ENCODE data around the gene ZNF37A. TPM values are rescaled to one million over a fixed set of nuclear protein-coding genes. Genes with fewer than 3 reads are reported as not detected.
"Not testable (repeated sequence)": the region's sequence is repeated elsewhere in the genome, so short reads cannot be mapped to it uniquely, and the experiment has no call there.

The ZNF37A gene
- total RNA-seq: 16.6 TPM
- long read RNA-seq, partial matches to known transcripts: 4 of 21 reads
- long read RNA-seq, other reads (novel, unspliced or antisense): 17 of 21 reads

DNA sequence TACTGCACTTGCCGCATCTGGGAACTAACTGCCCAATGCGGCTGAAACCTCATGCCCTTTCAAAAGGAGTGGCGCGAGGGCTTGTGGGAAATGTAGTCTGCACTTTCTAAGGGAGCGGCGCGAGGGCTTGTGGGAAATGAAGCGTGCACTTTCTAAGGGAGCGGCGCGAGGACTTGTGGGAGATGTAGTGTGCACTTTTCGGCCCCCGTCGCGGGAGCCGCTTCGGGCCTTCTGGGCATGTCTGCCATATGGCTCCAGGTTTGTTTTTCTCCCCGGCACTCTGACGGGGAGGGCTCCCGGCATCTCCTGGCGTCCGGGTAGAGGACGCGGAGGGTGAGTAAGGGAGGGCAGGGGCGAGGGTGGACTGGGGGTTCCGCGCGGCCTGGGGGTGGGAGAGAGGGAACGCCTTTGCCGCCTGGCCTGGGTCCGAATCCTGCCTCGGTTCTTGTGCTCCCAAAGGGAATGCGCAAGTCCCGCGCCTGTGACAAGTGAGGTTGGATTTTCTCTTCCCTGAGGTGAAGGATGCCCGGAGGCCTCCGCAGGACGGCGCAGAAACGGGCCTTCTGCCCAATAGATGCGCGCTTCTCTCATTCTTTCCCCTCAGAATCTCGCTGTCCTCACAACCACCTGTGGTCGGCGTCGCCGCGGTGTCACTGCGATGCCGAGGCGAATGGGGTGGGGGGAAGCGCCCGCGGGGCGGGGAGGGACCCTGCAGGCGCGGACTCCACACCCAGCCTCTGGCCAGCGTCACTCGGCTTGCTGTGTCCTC, at the start of gene ZNF37A:
Gene ZNF37A (plus strand): TSS at position 180 of the 769 bp plus-strand sequence. CDS start 2,281 bp downstream, outside the sequence.
- Histone ChIP-seq H3K4me1 (peaks cover 5% of the 10 kb centered on the region), H3K27ac (peak within 1 kb of the TSS; percentile 91), H3K9me3 (no peaks in the 10 kb centered on the region), H3K36me3 (peaks cover 23% of the 10 kb centered on the region), H3K4me3 (peak within 1 kb of the TSS; percentile 78), H3K27me3 (no peaks in the 10 kb centered on the region)
- TF ChIP-seq, protein P1, sequence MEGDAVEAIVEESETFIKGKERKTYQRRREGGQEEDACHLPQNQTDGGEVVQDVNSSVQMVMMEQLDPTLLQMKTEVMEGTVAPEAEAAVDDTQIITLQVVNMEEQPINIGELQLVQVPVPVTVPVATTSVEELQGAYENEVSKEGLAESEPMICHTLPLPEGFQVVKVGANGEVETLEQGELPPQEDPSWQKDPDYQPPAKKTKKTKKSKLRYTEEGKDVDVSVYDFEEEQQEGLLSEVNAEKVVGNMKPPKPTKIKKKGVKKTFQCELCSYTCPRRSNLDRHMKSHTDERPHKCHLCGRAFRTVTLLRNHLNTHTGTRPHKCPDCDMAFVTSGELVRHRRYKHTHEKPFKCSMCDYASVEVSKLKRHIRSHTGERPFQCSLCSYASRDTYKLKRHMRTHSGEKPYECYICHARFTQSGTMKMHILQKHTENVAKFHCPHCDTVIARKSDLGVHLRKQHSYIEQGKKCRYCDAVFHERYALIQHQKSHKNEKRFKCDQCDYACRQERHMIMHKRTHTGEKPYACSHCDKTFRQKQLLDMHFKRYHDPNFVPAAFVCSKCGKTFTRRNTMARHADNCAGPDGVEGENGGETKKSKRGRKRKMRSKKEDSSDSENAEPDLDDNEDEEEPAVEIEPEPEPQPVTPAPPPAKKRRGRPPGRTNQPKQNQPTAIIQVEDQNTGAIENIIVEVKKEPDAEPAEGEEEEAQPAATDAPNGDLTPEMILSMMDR (IDR thresholded peaks at IDR 0.05): no peak
- peak; percentile 94 for DNase-seq
- peak; percentile 98 for ATAC-seq
- intact Hi-C loops (cut with DNase I): no loop called here

DNA sequence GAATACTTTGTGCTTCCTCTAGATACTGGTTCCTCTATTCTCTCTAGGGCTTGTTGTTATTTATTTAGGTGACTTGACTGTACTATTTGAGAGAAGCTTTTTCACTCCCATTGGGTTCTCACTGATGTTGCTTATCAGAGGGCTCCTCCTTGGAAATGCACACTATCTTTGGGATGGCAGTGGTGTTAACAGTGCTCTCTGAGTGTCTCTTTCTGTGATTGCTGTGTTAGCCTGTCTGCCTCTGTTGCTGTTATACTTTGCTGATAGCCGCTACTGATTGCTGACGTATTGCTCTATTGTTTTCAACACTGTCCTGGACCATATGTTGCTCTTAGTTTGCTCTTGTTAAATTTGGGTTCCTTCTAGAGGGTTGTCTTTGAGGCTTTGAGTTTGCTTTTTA, 49.0 kb upstream of the ZNF37A start:
- TF ChIP-seq, protein P1 (IDR thresholded peaks at IDR 0.05): no peak
- H3K27me3 ChIP-seq: no peaks in the 10 kb centered on the region

DNA sequence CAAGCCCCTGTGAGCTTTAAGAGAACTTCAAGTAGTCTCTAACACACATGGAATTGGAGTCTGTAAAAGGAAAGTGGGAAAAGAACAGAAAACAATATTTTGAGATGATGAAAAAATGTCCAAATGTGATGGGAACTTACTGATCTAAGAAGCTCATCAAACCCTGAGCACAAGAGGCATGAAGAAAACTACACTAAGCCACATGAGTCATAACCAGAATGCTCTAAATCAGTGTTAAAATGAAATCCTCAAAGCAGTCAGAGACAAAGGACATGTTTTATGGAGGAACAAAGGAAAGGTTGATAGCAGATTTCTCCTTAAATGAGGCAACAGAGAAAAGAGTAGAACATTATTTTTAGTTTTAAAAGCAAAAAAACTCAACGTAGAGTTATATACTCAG, 46.5 kb upstream of the ZNF37A start:
- no peaks in the 10 kb centered on the region for H3K27me3 ChIP-seq
- TF ChIP-seq, protein P1 (IDR thresholded peaks at IDR 0.05): no peak
- ATAC-seq: no peak
- intact Hi-C loops (cut with DNase I): no loop called here
- no peak for DNase-seq
- no peaks in the 10 kb centered on the region for H3K4me1 ChIP-seq
- no peaks in the 10 kb centered on the region for H3K9me3 ChIP-seq
- no peak overlapping the region for H3K4me3 ChIP-seq
- peaks cover 10% of the 10 kb centered on the region for H3K36me3 ChIP-seq
- H3K27ac ChIP-seq: no peak overlapping the region

More for the DNA sequence above, 49.0 kb upstream of the ZNF37A start:
- intact Hi-C loops (cut with DNase I): no loop called here
- Histone ChIP-seq H3K36me3 (peaks cover 10% of the 10 kb centered on the region), H3K4me1 (no peaks in the 10 kb centered on the region), H3K4me3 (no peak overlapping the region), H3K9me3 (no peaks in the 10 kb centered on the region), H3K27ac (no peak overlapping the region)
- no peak for DNase-seq
- no peak for ATAC-seq

DNA sequence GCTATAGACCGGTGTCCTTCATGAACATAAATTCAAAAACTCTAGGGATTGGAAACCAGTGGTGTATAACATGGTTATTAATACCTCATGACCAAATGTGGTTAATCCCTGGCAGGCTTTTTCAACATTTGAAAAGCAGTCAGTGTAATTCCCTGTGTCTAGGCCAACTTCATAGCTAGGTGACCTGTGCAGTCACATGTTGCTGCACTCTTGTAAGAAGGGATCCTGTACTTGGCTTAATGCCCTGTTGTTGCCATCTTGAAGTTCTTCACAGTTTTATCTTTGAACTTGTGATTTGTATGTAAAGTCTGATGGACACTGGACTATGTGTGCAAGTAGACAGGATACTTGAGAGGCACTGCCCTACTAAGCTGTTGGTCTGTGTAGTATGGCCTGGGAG, 43.9 kb upstream of the ZNF37A start:
- H3K27ac ChIP-seq: no peak overlapping the region
- TF ChIP-seq, protein P1 (IDR thresholded peaks at IDR 0.05): no peak
- no peak for DNase-seq
- peaks cover 13% of the 10 kb centered on the region for H3K36me3 ChIP-seq
- no peaks in the 10 kb centered on the region for H3K4me1 ChIP-seq
- intact Hi-C loops (cut with DNase I): no loop called here
- no peak overlapping the region for H3K4me3 ChIP-seq
- H3K9me3 ChIP-seq: peaks cover 13% of the 10 kb centered on the region
- ATAC-seq: no peak
- H3K27me3 ChIP-seq: no peaks in the 10 kb centered on the region

DNA sequence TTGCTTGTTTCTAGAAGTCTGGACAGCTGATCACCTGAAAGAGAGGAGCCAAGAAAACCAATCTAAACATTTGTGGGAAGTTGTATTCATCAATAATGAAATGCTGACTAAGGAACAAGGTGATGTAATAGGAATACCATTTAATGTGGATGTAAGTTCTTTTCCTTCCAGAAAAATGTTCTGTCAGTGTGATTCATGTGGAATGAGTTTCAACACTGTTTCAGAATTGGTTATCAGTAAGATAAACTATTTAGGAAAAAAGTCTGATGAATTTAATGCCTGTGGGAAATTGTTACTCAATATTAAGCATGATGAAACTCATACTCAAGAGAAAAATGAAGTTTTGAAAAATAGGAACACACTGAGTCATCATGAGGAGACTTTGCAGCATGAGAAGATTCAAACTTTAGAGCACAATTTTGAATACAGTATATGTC, 39.8 kb upstream of the ZNF37A start:
- H3K36me3 ChIP-seq: peaks cover 34% of the 10 kb centered on the region
- no peak for ATAC-seq
- no peak overlapping the region for H3K4me3 ChIP-seq
- H3K4me1 ChIP-seq: no peaks in the 10 kb centered on the region
- no peaks in the 10 kb centered on the region for H3K27me3 ChIP-seq
- TF ChIP-seq, protein P1 (IDR thresholded peaks at IDR 0.05): no peak
- H3K9me3 ChIP-seq: peaks cover 27% of the 10 kb centered on the region
- no peak overlapping the region for H3K27ac ChIP-seq
- no peak for DNase-seq
- intact Hi-C loops (cut with DNase I): no loop called here

DNA sequence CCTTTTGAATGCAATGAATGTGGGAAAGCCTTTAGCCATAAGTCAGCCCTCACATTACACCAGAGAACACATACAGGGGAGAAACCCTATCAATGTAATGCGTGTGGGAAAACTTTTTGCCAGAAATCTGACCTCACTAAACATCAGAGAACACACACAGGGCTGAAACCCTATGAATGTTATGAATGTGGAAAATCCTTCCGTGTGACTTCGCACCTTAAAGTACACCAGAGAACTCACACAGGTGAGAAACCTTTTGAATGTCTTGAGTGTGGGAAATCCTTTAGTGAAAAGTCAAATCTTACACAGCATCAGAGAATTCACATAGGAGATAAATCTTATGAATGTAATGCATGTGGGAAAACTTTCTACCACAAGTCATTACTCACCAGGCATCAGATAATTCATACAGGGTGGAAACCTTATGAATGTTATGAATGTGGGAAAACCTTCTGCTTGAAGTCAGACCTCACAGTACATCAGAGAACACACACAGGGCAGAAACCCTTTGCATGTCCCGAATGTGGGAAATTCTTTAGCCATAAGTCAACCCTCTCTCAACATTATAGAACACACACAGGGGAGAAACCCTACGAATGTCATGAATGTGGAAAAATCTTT, 38.8 kb upstream of the ZNF37A start:
- H3K4me1 ChIP-seq; intact Hi-C loops (cut with DNase I); H3K4me3 ChIP-seq; H3K27ac ChIP-seq; DNase-seq; H3K27me3 ChIP-seq; ATAC-seq: not testable (repeated sequence)
- peaks cover 27% of the 10 kb centered on the region for H3K9me3 ChIP-seq
- H3K36me3 ChIP-seq: peaks cover 34% of the 10 kb centered on the region

DNA sequence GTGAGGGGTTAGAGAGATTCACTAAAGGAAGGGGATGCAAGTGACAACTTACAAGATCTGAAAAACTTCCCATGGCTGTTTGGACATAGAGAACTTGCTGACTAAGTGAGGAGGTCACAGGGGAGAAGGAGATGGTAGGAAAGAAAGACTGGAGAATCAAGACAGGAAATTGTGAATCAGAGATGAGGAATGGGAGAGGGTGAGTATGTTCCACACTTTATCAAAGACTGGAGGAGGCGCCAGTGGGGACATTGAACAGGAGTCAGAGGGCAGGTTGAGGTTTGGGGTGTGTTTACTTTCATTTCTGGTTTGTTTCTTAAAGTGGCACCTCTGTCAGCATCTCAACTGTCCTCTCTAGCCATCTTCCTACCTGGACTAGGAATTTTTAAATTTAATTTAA, 24.5 kb upstream of the ZNF37A start:
- H3K27me3 ChIP-seq; H3K36me3 ChIP-seq; H3K27ac ChIP-seq; DNase-seq; intact Hi-C loops (cut with DNase I); H3K9me3 ChIP-seq; H3K4me3 ChIP-seq; H3K4me1 ChIP-seq; ATAC-seq: not testable (repeated sequence)

Measured in upper lobe of right lung (tissue), 1 donor.